ENCODE data around the gene FRMD5. TPM values are rescaled to one million over a fixed set of nuclear protein-coding genes. Genes with fewer than 3 reads are reported as not detected.

Gene FRMD5
- total and polyA plus RNA-seq, 2 donors from 2014 or later, result 0.32 to 0.41 TPM

- Histone ChIP-seq H3K27me3 (ENCODE audit: control insufficient read depth, insufficient read depth, low read length) (no peaks in the 10 kb centered on the region), H3K4me3 (ENCODE audit: low read length in 3 of 3) (no peak overlapping the region), H3K4me1 (ENCODE audit: control insufficient read depth in 2 of 3, insufficient read depth in 2 of 3, low read depth in 1 of 3, low read length in 3 of 3) (no peaks in the 10 kb centered on the region), H3K9ac (ENCODE audit: low read length in 3 of 3) (no peak overlapping the region), H3K36me3 (ENCODE audit: control insufficient read depth in 2 of 3, insufficient read depth in 3 of 3, low read length in 3 of 3) (no peaks in the 10 kb centered on the region), H3K27ac (ENCODE audit: low read depth in 2 of 2, low read length in 2 of 2) (no peak overlapping the region), H3K9me3 (ENCODE audit: control insufficient read depth in 2 of 3, insufficient read depth in 1 of 3, low read length in 3 of 3) (no peaks in the 10 kb centered on the region)
- no peak for FAIRE-seq
- TF ChIP-seq CTCF (IDR thresholded peaks at IDR 0.05; ENCODE audit: borderline replicate concordance, extremely low read depth, insufficient read depth), result no peak
- intact Hi-C loops (cut with DNase I), result no loop called here
- no peak for DNase-seq
These were observed 226.5 kb downstream of the FRMD5 start for GRCh38 chr15:43968551-43968950.

GRCh38 chr15:43966646-43967045 lies 228.4 kb downstream of the FRMD5 start:
- no peak for TF ChIP-seq CTCF (IDR thresholded peaks at IDR 0.05; ENCODE audit: borderline replicate concordance, extremely low read depth, insufficient read depth)
- Histone ChIP-seq H3K27me3 (ENCODE audit: control insufficient read depth, insufficient read depth, low read length) (no peaks in the 10 kb centered on the region), H3K9ac (ENCODE audit: low read length in 3 of 3) (no peak overlapping the region), H3K9me3 (ENCODE audit: control insufficient read depth in 2 of 3, insufficient read depth in 1 of 3, low read length in 3 of 3) (no peaks in the 10 kb centered on the region), H3K4me3 (ENCODE audit: low read length in 3 of 3) (no peak overlapping the region), H3K27ac (ENCODE audit: low read depth in 2 of 2, low read length in 2 of 2) (no peak overlapping the region), H3K36me3 (ENCODE audit: control insufficient read depth in 2 of 3, insufficient read depth in 3 of 3, low read length in 3 of 3) (no peaks in the 10 kb centered on the region), H3K4me1 (ENCODE audit: control insufficient read depth in 2 of 3, insufficient read depth in 2 of 3, low read depth in 1 of 3, low read length in 3 of 3) (no peaks in the 10 kb centered on the region)
- FAIRE-seq (no peak), DNase-seq (no peak)
- intact Hi-C loops (cut with DNase I), result no loop called here

- intact Hi-C loops (cut with DNase I), result no loop called here
- H3K9ac ChIP-seq (ENCODE audit: low read length in 3 of 3), result no peak overlapping the region
These were observed 236.2 kb downstream of the FRMD5 start for GRCh38 chr15:43958861-43959330.

More at GRCh38 chr15:43958861-43959330, 236.2 kb downstream of the FRMD5 start:
- Histone ChIP-seq H3K27ac (ENCODE audit: low read depth in 2 of 2, low read length in 2 of 2) (no peak overlapping the region), H3K36me3 (ENCODE audit: control insufficient read depth in 2 of 3, insufficient read depth in 3 of 3, low read length in 3 of 3) (no peaks in the 10 kb centered on the region), H3K4me3 (ENCODE audit: low read length in 3 of 3) (no peak overlapping the region), H3K27me3 (ENCODE audit: control insufficient read depth, insufficient read depth, low read length) (no peaks in the 10 kb centered on the region), H3K9me3 (ENCODE audit: control insufficient read depth in 2 of 3, insufficient read depth in 1 of 3, low read length in 3 of 3) (no peaks in the 10 kb centered on the region), H3K4me1 (ENCODE audit: control insufficient read depth in 2 of 3, insufficient read depth in 2 of 3, low read depth in 1 of 3, low read length in 3 of 3) (no peaks in the 10 kb centered on the region)
- DNase-seq (peak in 2 of 5 donors; percentile 21 to 42), FAIRE-seq (peak; percentile 27)
- no peak for TF ChIP-seq CTCF (IDR thresholded peaks at IDR 0.05; ENCODE audit: borderline replicate concordance, extremely low read depth, insufficient read depth)
